ENCODE measurements around the gene ZWILCH.
"Not testable (repeated sequence)": the region's sequence is repeated elsewhere in the genome, so short reads cannot be mapped to it uniquely, and the experiment has no call there.

DNA sequence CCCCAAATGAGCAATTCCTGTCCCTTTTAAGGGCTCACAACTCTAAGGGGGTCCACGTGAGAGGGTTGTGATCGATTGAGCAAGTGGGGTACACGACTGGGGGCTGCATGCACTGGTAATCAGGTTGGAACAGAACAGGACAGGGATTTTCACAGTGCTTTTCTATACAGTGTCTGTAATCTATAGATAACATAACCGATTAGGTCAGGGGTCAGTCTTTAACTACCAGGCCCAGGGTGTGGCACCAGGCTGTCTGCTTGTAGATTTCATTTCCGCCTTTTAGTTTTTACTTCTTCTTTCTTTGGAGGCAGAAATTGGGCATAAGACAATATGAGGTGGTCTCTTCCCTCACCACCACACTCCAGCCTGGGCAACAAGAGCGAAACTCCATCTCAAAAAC, 39.8 kb upstream of the ZWILCH start:
- not testable (repeated sequence) for TF ChIP-seq EZH2phosphoT487 (IDR thresholded peaks at IDR 0.05; ENCODE audit: low read depth)
- TF ChIP-seq, protein P1, sequence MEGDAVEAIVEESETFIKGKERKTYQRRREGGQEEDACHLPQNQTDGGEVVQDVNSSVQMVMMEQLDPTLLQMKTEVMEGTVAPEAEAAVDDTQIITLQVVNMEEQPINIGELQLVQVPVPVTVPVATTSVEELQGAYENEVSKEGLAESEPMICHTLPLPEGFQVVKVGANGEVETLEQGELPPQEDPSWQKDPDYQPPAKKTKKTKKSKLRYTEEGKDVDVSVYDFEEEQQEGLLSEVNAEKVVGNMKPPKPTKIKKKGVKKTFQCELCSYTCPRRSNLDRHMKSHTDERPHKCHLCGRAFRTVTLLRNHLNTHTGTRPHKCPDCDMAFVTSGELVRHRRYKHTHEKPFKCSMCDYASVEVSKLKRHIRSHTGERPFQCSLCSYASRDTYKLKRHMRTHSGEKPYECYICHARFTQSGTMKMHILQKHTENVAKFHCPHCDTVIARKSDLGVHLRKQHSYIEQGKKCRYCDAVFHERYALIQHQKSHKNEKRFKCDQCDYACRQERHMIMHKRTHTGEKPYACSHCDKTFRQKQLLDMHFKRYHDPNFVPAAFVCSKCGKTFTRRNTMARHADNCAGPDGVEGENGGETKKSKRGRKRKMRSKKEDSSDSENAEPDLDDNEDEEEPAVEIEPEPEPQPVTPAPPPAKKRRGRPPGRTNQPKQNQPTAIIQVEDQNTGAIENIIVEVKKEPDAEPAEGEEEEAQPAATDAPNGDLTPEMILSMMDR (IDR thresholded peaks at IDR 0.05; ENCODE audit: low read depth, low read length): not testable (repeated sequence)
